Fibroblast of skin of right quadriceps (primary cell): ENCODE results near the gene SPATA19.
"Not testable (repeated sequence)": the region's sequence is repeated elsewhere in the genome, so short reads cannot be mapped to it uniquely, and the experiment has no call there.

ENCODE experiments used
- DNase-seq: peaks from one replicate; pipeline ENCODE4 v3.0.0-alpha.2; 2013

The SPATA19 gene

GRCh38 chr11:133845413-133845812 is at the start of gene SPATA19:
TSS of gene SPATA19 (minus strand) at chr11:133845513. CDS start at chr11:133845446, 67 bp downstream.
- DNase-seq: no peak

DNA sequence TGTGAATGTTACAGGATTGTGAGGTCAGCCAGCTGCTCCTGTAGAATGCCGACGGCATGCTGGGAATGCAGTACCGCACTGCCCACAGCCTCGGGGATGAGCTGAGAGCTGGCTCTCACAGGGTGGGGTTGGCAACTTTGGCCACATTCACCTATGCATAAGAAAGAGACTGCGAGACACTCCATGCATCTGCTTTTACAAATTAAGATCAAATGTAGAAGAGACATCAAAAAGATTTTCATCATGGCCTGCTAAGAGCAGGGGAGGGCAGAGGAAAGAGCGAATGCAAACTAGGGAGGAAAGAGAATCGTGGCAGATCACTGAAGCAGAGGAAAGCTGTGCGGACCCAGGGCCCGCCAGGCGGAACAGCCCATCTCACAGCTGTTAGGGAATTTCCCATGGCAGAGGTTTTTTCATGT is 49.8 kb upstream of the SPATA19 start:
- DNase-seq: no peak

DNA sequence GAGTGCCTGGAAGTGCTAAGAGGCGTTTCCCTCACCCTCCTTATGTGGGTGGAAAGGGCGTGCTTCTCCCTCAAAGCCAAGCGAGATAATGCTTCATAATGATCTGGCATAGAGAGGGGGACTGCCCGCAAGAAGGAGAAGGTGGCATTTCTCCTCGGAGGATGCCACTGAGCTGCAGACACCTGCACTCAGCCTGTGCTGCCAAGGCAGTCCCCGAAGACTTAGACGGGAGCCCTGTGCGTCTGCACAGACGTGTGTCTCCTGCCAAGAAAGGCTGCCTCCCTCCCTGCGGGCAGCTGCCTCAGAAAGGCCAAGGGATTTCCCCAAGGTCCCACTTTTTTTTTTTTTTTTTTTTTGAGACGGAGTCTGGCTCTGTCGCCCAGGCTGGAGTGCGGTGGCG is 48.1 kb upstream of the SPATA19 start:
- DNase-seq: no peak

GRCh38 chr11:133892584-133893380 is 47.5 kb upstream of the SPATA19 start:
- no peak for DNase-seq

DNA sequence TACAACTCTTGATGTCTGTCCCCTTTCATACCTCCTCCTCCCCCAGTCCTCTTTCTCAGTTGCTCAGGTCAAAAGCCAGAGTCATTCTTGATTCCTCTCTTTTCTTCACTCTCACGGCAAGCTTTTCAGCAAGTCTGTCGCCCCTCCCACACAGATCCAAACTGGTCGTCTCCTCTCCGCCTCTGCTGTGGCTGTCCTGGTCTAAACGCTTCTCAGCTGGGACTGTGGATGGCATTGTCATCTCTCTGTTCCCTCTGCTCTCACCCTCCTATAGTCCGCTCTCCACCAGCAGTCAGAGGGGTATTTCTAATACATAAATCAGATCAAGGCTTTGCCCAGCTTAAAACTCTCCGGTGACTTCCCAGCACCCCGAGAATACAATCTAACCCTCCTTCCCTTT is 46.8 kb upstream of the SPATA19 start:
- DNase-seq: no peak

DNA sequence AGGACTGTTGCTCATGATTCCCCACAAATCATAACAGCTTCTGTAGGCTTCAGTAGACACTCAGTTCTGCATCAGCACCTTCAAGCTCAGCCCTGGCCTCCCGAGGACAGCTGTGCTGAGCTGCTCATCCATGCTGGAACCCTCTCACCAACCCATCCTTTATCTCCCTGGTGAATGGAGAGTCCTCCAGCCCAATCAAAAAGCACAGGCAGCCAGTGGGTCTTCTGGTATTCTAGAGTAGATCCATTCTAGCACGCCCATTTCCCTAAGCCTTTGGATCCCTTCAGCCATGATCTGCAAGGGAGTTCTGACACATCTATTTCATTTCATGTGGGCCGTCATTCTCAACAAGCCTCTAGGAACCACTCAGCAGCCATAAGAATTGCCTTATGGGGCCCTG is 44.6 kb upstream of the SPATA19 start:
- DNase-seq: no peak

- DNase-seq: no peak
Measured at GRCh38 chr11:133889188-133889587, 43.9 kb upstream of the SPATA19 start.

- DNase-seq: no peak
Measured at GRCh38 chr11:133887692-133888332, 42.5 kb upstream of the SPATA19 start.

GRCh38 chr11:133886029-133886428 is 40.7 kb upstream of the SPATA19 start:
- DNase-seq: no peak

- no peak for DNase-seq
Measured at GRCh38 chr11:133872160-133872559, 26.8 kb upstream of the SPATA19 start.

DNA sequence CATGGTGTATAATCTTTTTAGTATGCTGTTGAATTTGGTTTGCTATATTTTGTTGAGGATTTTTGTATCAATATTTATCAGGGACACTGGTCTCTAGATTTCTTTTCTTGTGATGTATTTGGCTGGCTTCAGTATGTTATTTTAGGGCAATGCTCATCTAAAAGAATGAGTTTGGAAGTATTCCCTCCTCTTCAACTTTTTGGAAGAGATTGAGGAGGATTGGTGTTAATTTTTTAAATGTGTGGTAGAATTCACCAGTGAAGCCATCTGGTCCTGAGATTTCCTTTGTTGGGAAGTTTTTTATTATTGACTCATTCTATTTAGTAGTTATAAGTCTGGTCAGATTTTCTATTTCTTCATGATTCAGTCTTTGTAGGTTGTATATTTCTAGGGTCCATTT is 22.1 kb upstream of the SPATA19 start:
- DNase-seq: no peak

- no peak for DNase-seq
Measured at GRCh38 chr11:133865466-133865865, 20.2 kb upstream of the SPATA19 start.

GRCh38 chr11:133864756-133865155 is 19.4 kb upstream of the SPATA19 start:
- DNase-seq: no peak

DNA sequence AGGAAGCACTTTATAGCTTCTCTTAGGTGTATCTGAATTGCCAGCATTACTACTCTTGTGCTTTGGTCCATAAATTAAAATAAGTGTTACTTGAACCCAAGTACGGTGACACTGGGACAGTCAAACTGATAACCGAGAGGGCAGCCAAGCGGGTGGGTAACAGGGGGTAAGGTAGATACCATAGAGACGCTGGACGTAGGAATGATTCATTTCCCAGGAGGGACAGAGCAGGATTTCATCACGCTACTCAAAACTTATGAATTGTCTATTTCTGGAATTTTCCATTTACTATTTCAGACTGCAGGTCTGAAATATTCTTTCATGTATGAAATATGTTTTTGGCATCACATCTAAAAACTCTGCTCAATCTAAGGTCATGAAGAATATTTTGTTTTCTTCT is 14.8 kb upstream of the SPATA19 start:
- DNase-seq: no peak

DNA sequence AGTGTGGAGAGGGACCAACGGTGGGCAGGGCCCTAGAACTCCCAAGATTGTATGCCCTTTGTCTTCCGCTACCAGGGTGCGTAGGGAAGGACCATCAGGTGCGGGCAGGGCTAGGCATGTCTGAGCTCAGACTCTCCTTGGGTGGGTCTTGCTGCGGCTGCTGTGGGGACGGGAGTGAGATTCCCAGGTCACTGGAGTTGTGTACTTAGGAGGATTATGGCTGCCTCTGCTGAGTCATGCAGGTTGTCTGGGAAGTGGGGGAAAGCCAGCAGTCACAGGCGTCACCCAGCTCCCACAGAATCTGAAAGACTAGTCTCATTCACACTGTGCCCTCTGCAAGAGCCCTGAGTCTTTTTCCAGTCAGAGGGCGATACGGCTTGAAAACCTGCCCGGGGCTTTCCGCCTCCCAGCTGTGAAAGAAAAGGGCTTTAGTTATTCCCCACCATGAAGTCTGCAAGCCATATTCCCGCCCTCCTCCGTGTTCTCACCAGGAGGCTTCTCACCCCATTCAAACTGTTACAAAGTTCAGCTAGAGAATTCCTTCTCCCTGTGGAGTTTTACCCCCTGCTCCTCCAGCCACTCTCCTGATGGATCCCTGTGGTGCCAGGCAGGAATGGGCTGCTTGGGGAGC is 9.1 kb upstream of the SPATA19 start:
- not testable (repeated sequence) for DNase-seq

GRCh38 chr11:133844217-133844616 is 1.1 kb downstream of the SPATA19 start:
- DNase-seq: no peak

DNA sequence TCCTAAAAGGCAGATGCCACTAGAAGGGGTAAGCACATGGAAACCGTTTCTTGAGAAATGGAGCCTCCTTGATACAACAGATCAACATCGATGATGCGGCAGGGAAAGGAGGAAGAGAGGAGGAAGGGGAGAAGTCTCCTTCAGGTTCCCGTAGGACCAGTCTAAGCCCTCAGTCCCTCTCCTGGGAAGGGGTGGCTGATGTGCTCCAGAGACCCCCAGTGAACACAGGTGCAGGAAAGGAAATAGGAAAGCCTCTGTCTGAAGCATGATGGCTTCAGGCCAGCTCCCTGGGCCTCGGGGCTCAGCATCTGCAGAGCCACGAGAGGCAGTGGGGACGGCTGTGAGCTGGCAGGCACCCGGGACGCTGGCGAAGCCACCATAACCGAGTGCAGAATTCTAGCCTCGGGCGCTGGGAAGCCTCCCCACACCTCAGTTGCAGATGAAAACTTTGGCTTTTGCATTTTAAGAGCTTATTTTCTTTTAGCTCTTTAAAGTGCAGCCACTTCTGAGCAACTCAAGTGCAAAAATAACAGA is 1.8 kb downstream of the SPATA19 start:
- DNase-seq: no peak

DNA sequence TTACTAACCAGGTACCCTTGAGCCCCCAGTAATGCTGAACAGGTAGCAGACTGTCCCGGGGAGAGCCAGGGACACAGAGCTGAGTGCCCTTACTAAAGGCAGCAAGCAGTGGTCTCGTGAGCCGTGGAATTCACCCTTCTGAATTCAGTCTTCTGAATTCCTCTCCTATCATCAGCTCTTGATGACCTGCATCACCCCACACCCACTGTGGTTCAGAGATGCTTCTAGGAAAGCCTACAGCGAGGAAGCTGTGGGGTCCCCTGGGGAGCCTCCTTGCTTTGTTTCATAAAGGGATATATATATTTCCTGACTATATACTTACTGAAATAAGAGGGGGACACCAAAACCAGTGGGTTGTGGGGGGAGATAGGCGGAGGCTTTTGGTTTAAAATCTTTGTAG is 2.6 kb downstream of the SPATA19 start:
- no peak for DNase-seq

DNA sequence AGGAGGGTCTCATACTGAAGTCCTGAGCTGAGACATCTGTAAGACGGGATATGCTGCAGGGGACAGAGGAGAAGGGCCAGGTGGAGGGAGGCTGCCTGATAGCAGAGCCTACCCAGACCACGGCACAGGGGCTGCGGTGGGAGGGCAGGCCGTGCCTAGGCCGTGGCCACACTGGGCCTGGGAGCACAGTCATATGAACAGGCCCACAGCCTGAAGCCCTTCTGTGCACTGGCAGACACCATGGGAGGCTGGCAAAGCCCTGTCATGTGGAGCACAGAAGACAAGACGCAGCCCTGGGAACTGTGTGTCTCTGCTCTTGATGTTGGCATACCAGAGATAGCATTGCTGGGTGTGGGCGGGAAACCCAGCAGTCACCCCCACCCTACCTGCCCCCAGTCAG is 3.3 kb downstream of the SPATA19 start:
- no peak for DNase-seq

- DNase-seq: no peak
Measured at GRCh38 chr11:133841279-133842043, 3.9 kb downstream of the SPATA19 start.

- DNase-seq: no peak
Measured at GRCh38 chr11:133840479-133840941, 4.8 kb downstream of the SPATA19 start.

- DNase-seq: no peak
Measured at GRCh38 chr11:133835593-133836548, 9.4 kb downstream of the SPATA19 start.
